Stimulated activated CD8-positive, alpha-beta memory T cell treated with anti-CD3 and anti-CD28 coated beads, Interleukin-15, amount 100 ng/mL, for 24 hours (primary cell): ENCODE measurements around the gene DHX30.
"Not testable (repeated sequence)": the region's sequence is repeated elsewhere in the genome, so short reads cannot be mapped to it uniquely, and the experiment has no call there.

ENCODE experiments used
- DNase-seq: peaks from one replicate; pipeline ENCODE4 v3.0.0-alpha.2; 2020; ENCODE audit warnings: low read depth

The DHX30 gene

DNA sequence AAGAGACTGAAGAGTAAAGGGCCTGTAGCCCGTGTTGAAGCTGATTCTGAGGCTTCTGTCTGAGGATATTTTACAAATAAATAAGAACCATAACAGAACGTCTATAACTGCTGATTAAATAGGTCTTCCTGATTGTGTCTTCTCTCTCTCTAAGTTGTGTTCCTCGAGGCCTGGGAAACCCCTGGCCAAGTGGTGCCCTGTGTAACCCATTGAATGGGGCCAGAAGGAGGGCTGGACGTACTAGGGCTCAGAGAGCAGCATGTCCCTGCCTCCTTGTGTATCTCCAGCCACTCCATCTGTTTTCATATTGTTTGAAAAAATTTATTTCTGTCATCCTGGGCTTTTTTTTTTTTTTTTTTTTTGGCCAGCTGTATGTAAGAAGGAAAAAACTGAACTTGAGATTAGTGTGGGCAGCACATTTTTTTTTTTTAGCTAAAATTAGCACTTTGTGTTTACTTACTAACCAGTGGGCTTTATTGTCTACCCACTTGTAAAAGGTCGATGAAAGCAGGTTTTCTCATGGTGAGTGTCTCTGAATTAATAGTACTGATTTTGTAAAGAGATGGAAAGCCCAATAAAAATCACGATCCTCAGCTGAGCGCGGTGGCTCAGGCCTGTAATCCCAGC lies 10.7 kb downstream of the DHX30 start:
- no peak for DNase-seq

DNA sequence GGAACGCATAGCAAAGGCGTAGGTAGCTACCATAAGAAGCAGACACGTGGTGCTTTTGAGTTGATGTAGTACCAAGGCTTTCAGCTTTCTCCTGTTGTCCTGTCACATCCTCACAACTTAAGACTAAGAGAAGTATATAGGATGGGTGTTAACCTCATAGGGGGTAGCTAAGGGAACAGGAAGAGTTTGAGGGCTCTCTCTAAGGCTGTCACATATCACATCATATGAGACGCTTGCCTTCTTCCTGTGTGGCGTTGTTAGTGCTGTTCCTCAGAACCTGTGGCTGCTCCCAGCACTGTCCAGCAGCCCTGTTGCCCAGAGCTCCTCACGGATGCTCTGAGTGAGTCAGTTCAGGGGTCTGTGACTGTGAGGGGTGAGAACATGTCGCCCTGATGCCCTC lies 14.7 kb downstream of the DHX30 start:
- DNase-seq, result no peak

DNA sequence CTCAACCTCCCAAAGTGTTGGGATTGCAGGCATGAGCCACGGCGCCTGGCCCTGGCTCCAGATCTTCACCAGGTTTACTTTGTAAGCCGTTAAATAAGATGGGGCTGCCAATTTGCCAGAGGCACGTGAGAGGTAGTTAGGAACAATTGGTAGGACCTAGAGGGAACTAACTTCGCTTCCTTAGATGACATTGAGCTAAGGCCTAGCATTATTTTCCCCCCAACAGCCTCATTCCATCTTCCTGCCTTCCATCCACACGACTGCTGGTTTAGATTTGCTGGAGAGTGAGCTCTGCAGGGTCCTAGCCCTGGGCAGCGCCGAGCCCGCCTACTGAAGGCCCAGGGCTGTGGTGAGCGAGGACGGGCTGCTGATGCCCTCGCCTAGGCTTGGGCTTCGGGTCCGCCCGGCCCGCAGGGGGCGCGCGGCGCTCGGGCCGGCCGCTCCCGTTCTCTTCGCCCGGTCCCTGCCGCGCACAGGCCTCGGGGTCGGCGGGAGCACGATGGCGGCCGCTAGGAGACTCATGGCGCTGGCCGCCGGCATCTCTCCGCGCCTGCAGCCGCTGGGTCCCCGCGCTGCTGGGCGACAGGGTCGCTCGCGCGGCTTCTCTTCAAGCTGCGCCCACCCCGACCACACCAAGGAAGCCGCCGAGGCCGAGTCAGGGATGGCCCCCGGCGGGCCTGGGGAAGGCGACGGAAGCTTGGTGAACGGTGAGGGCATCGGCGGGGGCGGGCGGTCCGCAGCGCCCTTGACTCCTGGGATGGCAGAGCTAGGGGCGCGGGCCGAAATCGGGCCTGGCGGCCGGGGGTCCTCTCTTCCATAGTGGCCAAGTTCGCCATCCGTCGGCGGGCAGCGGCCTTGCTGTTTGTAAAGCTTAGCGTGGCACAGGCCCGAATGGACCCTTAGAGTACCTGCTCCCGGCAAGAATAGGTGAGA lies 21.9 kb downstream of the DHX30 start:
- DNase-seq, result peak; percentile 59

DNA sequence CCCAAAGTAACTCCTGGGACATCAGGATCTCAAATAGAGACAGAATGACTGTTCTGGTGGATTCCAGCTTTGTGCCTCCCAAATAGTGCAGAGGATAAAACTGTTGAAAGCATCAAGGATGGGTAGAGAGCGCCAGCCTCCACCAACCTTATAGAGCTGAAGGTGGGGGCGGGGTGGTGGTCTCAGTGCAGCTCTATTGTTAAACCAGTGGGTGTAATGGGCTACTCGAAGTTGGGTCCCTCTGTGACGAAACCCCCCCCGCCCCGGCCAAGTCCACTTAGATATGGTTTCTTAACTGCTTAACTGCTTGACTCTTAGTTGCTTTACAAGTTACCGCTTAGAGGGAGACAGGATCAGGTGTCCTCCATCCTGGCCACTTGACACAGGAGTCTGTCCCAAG lies 22.7 kb downstream of the DHX30 start:
- no peak for DNase-seq

DNA sequence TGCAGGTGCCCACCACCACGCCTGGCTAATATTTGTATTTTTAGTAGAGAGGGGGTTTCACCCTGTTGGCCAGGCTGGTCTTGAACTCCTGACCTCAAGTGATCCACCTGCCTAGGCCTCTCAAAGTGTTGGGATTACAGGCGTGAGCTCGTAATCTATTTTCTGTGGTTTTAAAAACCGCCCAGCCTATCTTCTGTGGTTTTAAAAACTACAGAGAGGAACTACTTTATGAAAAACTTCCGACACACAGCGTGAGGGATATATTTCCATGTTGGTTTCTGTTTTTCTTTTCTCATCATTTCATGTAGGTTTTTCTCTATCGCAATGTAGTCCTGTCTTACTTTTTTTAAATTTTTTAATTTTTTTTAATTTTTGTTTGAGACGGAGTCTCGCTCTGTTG lies 26.5 kb downstream of the DHX30 start:
- DNase-seq, result not testable (repeated sequence)

DNA sequence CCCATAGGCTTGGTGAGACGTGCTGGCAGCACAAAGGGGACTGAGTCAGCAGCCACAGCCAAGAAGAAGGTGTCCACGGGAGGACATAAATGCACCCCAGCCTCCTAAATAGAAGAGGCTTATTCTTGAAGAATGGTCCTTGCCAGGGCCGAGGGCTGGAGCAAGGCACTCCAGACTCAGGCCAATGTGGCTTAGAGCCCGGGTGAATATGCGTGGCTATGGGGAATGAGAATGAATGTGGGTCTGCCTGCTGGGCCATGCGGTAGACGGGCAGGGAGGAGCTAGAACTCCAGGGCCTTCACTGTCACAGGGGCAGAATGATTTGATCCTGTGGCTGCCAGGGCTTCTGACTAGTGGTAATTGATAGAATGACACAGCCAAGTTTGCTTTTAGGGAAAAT lies 34.0 kb downstream of the DHX30 start:
- DNase-seq, result no peak

DNA sequence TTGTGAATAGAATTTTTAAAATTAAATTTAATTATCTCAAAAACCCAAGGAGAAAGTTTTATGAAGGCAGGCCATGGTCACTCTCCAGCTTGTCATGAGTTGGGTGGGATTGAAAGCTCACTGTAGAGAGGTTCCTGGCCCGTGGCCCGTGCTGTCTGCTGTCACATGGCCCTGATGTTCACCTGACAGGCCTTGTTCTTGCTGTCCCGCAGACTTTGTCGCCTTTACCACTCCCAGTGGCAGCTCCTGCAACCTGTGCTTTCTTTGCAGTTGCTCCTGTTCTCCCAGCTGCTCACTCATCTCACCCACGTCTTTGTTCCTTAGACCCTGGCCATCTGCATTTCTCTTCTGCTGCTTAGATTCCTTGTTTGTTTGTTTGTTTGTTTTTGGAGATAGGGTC lies 35.6 kb downstream of the DHX30 start:
- DNase-seq, result no peak

DNA sequence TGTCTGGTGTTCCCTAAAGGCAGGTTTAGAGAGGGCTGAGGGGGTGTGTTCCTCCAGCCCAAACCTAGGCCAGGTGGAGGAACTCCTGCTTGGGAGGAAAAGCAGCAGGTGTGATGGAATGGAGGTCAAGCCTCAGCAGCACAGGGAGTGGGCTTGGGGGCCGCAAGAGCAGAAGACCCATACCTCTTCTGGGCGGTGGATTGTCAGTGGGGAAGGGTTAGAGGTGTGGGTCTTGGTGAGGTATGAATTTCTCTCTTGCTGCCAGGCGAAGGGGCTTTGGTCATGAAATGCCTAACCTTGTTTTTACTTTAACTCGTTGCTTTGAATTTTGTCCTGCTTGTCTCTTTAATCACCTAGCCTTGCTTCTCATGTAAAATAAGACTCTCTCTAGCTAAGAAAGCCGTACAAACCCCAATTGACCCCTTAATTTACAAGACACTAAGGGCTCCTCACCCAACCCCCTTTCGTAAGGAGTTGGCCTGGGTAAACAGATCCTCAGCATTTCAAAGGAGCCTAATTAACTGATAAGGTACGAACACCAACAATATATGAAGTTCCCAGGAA lies 38.9 kb downstream of the DHX30 start:
- no peak for DNase-seq

DNA sequence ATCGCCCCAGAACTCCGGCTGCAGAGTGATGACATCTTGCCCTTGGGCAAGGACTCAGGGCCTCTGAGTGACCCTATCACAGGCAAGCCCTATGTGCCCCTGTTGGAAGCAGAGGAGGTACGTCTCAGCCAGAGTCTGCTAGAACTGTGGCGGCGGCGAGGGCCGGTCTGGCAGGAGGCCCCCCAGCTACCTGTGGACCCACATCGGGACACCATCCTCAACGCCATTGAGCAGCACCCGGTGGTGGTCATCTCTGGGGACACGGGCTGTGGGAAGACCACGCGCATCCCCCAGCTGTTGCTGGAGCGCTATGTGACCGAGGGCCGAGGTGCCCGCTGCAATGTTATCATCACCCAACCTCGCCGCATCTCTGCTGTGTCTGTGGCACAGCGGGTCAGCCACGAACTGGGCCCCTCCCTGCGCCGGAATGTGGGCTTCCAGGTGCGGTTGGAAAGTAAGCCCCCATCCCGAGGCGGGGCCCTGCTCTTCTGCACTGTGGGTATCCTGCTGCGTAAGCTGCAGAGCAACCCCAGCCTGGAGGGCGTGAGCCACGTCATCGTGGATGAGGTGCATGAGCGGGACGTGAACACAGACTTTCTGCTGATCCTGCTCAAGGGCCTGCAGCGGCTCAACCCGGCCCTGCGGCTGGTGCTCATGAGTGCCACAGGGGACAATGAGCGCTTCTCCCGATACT lies 43.4 kb downstream of the DHX30 start:
- no peak for DNase-seq

DNA sequence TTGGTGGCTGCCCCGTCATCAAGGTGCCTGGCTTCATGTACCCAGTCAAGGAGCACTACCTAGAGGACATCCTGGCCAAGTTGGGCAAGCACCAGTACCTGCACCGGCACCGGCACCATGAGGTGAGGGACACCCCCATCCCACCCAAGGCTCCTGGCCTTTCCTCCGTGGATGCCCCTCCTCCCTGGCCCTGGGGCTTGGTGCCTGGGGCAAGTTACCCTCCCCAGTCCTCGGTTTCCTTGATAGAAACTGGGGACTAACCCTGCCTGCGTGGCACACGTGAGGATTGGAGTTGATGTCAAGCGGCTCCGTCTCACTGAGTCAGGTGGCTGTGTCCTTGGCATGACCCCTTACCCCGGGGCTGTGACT lies 43.9 kb downstream of the DHX30 start:
- no peak for DNase-seq

DNA sequence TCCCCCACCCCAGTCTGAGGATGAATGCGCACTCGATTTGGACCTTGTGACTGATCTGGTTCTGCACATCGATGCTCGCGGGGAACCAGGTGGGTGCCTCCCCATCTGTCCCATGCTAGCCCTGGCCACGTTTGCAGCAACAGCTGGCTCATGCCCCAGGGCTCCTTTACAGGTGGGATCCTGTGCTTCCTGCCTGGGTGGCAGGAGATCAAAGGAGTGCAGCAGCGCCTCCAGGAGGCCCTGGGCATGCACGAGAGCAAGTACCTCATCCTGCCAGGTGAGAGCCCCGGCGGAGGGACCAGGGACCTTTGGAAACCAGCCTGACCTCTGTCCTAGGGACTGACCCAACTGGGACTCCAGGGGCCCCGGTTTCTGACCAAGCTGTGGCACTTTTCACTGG lies 44.3 kb downstream of the DHX30 start:
- DNase-seq, result no peak

DNA sequence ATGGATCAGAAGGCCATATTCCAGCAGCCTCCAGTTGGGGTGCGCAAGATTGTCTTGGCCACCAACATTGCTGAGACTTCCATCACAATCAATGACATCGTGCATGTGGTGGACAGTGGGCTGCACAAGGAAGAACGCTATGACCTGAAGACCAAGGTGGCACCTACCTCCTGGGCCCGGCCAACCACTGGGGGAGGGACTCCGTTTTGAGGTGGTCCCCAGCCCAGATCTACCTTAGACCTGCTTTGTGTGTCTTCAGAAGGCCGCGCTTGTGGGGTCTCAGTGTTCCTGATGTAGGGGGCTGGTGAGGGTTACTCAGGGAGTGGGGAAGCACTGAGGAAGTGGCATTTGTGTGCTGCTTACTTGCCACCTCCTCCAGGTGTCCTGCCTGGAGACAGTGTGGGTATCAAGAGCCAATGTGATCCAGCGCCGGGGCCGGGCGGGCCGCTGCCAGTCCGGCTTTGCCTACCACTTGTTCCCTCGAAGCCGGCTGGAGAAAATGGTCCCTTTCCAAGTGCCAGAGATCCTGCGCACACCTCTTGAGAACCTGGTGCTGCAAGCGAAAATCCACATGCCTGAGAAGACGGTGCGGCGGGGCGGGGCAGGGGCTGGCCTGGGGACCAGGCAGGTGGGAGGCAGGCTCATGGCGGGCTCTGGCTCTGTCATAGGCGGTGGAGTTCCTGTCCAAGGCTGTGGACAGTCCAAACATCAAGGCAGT lies 45.0 kb downstream of the DHX30 start:
- no peak for DNase-seq

DNA sequence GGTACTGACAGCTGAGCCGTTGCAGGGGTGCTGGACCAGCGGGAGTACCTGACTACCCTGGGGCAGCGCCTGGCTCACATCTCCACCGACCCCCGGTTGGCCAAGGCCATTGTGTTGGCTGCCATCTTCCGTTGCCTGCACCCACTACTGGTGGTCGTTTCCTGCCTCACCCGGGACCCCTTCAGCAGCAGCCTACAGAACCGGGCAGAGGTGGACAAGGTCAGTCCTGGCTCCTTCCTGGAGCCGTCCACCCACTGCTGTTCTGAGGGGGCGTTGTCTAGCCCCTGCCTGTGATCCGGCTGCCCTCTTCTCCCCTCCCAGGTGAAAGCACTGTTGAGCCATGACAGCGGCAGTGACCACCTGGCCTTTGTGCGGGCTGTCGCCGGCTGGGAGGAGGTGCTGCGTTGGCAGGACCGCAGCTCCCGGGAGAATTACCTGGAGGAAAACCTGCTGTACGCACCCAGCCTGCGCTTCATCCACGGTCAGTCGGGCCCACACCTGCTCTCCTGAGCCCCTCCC lies 45.7 kb downstream of the DHX30 start:
- no peak for DNase-seq

DNA sequence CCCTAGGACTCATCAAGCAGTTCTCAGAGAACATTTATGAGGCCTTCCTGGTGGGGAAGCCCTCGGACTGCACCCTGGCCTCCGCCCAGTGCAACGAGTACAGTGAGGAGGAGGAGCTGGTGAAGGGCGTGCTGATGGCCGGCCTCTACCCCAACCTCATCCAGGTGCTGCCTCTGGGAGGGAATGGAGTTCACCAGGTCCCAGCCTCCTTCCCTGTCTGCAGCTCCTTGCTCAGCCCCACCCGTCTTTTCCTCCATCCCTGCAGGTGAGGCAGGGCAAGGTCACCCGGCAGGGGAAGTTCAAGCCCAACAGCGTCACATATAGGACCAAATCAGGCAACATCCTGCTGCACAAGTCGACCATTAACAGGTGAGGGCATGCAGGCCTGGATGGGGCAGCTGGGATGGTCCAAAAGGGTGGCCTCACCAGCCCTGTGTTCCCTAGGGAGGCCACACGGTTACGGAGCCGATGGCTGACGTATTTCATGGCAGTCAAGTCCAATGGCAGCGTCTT lies 46.3 kb downstream of the DHX30 start:
- no peak for DNase-seq

DNA sequence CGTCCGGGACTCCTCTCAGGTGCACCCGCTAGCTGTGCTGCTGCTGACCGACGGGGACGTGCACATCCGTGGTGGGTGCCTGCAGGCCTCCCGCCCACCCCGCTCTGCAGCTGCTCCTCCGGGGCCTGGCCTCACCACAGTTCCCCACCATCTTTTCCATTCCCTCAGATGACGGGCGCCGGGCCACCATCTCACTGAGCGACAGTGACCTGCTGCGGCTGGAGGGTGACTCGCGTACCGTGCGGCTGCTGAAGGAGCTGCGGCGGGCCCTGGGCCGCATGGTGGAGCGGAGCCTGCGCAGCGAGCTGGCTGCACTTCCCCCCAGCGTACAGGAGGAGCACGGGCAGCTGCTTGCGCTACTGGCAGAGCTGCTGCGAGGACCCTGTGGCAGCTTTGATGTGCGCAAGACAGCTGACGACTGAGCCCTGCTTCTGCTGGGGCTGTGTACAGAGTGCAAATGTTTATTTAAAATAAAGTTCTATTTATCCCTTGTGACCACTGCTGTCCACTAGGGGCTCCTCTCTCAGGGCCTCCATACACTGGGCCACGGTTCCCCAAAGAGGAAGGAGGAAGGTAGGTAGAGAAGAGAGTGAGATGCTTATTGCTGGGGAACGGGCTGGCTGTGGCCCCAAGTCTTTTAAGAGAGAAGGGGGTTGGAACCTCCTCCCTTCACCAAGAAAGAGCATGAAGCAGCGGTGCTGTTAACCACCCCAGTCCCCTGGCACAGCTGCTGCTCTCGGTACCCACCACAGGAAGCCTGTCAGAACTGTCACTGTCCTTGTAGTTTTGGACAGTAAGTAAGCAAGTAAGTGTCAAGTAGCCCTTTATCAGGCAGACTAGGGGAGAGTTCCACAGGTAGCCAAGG lies 47.0 kb downstream of the DHX30 start:
- no peak for DNase-seq

DNA sequence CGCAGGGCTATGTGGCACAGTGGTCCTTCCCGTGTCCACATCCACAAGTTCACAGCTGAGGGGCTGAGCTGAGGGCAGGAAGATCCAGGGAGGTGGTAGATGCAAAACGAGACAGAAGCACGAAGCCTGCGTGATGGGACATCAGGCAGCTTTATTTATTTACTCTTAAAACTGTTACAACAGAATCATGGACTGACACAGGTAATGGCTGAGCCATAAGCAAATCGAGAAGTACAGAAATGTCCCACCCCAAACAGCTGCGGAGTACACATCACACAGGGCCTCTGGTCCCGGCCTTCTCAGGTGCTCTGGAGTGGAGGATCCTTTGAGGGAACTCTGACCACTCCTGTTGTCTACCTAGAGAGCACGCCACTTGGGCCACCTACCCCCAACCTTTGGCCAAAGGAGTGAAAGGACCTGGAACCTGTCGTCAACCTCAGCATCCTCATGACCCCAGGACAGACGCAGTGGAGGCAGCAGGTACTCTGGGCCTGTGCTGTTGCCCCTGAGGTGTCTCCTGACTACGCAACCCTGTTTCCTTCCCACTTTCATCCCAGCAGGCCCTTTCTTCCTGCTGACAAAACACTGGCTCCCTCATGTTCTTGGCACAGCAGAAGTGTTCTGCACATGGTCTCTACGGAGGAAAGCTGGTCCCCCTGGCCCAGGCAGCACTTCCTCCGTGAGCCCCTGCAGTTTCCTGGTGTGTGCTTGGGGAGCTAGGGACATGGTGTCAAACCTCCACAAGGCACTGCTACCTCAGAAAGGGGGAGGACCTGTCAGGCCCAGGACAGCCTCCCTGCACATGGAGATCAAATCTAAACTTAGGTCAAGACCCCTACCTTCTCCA lies 47.8 kb downstream of the DHX30 start:
- DNase-seq, result no peak

DNA sequence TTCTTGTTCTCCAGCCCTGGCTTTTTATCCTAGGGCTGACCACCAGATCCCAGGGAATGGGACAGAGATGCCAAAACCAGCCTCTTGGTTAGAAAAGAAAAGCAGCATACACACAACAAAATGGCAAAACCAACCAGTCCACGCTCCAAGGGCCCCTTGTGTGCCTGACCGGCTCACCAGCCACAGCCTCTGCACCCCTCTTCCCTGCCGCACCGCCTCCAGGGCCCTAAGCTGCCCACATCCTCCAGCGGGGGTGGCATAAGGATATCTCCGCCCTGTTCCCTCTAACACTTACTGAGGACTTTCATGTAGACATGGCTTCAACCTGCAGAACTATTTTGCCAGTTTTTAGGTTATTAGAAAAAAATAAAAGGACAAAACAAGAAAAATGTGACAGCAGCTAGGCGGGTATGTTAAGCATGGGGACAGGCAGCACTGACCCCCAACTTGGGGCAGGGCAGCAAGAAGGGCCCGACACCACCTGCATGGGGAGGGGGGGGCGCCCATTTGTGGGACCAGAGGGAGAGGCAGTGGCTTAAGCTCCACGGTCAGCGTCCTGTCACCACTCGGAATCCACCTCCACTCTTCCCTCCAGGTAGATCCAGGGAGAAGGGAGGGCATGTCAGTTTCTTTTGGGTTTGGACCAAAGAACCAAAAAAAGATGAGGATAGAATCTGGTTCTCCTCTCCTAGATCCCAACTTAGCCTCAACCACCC lies 49.1 kb downstream of the DHX30 start:
- no peak for DNase-seq

DNA sequence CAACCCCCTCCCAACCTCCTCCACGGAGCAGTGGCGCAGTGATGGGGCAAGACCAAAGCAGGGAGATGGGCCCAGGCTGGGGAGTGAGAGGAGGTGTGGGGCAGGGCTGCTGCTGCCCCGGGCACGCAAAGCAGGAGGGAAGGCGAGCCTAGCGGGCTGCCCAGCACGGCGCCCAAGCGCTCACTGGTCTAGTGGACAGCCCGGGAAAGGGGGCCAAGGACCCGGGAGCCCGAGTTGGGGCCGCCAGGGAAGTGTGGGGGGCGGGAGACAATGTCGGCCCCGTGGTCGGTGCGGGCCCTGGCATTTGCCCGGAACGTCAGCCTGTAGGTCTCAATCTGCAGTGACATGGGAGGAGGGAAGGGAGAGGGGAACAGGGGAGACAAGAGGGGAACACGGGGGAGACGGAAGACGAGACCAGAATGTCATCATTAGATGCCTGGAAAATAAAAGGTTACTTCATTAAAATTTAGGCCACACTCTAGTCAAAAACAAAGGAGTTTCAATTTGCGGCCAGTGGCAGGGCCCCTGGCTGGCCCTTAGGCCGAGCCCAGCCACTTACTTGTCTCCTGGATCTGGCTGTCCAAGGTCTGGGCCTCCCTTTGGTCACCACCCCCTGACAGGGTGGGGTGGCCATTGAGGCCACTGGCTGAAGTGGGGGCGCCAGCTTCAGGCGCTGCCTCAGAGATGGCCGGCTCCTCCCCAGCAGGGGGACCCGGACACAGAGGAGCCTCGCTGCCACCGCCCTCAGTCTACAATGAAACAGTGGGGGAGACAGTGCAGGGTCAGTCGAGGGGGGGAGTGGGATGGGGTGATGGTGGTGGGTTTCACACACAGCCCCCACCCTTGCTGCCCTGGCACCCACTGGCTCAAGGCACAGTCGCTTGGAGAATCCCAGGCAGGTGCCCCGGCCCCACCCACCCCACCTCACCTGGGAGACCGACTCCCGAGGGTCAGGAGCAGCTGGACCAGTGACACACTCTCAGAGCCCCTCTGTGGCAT lies 50.0 kb downstream of the DHX30 start:
- DNase-seq, result no peak
